Bronchial smooth muscle cell (primary cell): ENCODE data around the gene UBE2I. TPM values are rescaled to one million over a fixed set of nuclear protein-coding genes. Genes with fewer than 3 reads are reported as not detected.

Experiments
- total RNA-seq: library from RNA; depleted of rRNA; stranded (reverse); fragments of >200 nt; gene quantifications from 2 replicates; pipeline ENCODE4 v1.2.1, GENCODE V29; 2014

UBE2I gene
- total RNA-seq: 35.6 and 35.7 TPM in 2 replicates

DNA sequence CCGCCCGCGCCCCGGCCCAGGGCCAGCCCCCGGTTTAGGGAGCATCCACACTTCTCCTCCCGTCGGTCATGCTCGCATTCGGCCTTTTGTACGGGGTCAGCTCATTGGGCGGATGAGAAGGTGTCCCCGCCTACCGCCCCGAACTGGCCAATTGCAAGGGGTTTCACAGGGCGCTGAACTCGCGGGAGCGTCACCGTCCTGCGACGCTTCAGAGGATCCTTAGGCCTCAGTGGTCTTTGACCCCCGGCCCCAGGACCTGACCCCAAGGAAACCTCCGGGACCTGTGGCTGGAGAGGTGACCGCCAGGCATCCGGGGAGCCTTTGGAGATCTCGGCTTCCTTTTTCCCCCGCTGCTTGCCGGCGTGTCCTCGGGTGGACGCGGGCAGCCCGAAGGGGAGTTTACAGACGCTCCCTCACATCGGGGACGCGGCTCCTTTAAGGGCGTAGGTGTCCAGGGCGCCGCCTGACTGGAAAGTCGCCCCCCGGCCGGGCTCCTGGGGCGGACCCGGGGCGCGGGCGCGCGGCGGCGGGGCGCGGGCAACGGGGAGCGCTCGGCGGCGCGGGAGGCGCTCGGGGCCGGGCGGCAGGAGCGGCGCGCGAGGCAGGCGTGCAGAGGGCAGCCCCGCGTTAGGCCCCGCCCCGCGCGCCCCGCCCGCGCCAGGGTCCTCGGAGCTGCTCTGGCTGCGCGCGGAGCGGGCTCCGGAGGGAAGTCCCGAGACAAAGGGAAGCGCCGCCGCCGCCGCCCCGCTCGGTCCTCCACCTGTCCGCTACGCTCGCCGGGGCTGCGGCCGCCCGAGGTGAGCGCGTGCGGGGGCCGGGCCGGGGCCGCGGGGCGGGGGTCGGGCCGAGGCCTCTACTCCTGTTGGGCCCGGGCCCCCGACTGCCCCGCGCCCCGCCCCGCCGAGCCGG lies at the start of gene UBE2I:
TSS of gene UBE2I (plus strand) at position 660 of the 909 bp plus-strand sequence. CDS start 4,395 bp downstream, outside the sequence.

GRCh38 chr16:1333149-1333812 lies 23.8 kb downstream of the UBE2I start, which contains the start of gene BAIAP3:
TSS of gene BAIAP3 (plus strand) at chr16:1333645. CDS start at chr16:1338550, 4,905 bp downstream.

GRCh38 chr16:1351582-1352362 lies 42.3 kb downstream of the UBE2I start, which contains the start of the genes GNPTG and TSR3:
TSS of gene GNPTG (plus strand) at chr16:1351931. CDS start at chr16:1351966, 35 bp downstream.
TSS of gene TSR3 (minus strand) at chr16:1351878. CDS start at chr16:1351804, 74 bp downstream.

Other genes starting within 250 kb of the UBE2I start
- not detected in 2 replicates for gene SSTR5, start 236.9 kb upstream of the UBE2I start, total RNA-seq
- not detected in 2 replicates for gene C1QTNF8, start 213.4 kb upstream of the UBE2I start, total RNA-seq
- gene CACNA1H, start 156.5 kb upstream of the UBE2I start, total RNA-seq: under 0.01 and 0.43 TPM in 2 replicates
- not detected in 2 replicates for gene TPSG1, start 84.4 kb upstream of the UBE2I start, total RNA-seq
- not detected in 2 replicates for gene TPSB2, start 79.5 kb upstream of the UBE2I start, total RNA-seq
- gene TPSAB1, start 68.9 kb upstream of the UBE2I start, total RNA-seq: not detected in 2 replicates
- not detected in 2 replicates for gene TPSD1, start 53.6 kb upstream of the UBE2I start, total RNA-seq
- gene BAIAP3, start 24.0 kb downstream of the UBE2I start, total RNA-seq: 0.32 and 0.34 TPM in 2 replicates
- gene TSR3, start 42.2 kb downstream of the UBE2I start, total RNA-seq: 48.5 and 67.5 TPM in 2 replicates
- 45.9 and 58.0 TPM in 2 replicates for gene GNPTG, start 42.3 kb downstream of the UBE2I start, total RNA-seq
- gene UNKL, start 105.1 kb downstream of the UBE2I start, total RNA-seq: 5.2 and 7.2 TPM in 2 replicates
- gene UQCC4, start 111.1 kb downstream of the UBE2I start, total RNA-seq: 12.6 and 18.4 TPM in 2 replicates
- not detected in 2 replicates for gene PERCC1, start 121.4 kb downstream of the UBE2I start, total RNA-seq
- 0.32 and 0.43 TPM in 2 replicates for gene CCDC154, start 134.9 kb downstream of the UBE2I start, total RNA-seq
- gene CLCN7, start 165.4 kb downstream of the UBE2I start, total RNA-seq: 58.9 and 65.9 TPM in 2 replicates
- gene PTX4, start 179.3 kb downstream of the UBE2I start, total RNA-seq: not detected in 2 replicates
- 9.5 and 9.7 TPM in 2 replicates for gene TELO2, start 183.7 kb downstream of the UBE2I start, total RNA-seq
- gene TMEM204, start 224.0 kb downstream of the UBE2I start, total RNA-seq: 4.6 and 12.3 TPM in 2 replicates